Measurements from ENCODE around the gene AAMDC.

DNA sequence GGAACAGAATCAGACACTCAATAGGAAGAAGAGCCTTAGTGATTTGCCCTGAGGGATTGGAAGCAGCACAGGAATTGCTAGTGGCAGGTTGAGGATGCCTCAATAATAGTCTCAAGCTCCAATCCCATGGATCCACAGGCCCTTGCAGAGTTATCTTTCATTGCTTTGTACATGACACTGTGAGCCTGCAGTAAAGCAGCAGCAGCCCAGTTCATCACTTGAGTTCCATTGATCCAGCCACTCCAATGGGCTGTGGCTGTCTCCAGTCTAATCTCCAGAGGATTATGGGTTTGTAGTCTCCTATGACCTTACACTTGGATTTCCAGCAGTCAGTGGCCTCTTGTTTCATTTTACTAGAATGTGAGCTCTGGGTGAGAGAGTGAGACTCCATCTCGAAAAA is 45.4 kb downstream of the AAMDC start:
- TF ChIP-seq ZFP82 (CRISPR knock-in tag; IDR thresholded peaks at IDR 0.05; ENCODE audit: borderline replicate concordance), result no peak
- no peak for TF ChIP-seq USF2 (IDR thresholded peaks at IDR 0.05; ENCODE audit: low read depth, low read length)
- TF ChIP-seq USF2 (CRISPR knock-in tag; IDR thresholded peaks at IDR 0.05; ENCODE audit: borderline replicate concordance), result no peak
- no peak for TF ChIP-seq BCL6 (CRISPR knock-in tag; IDR thresholded peaks at IDR 0.05)
- no peak for TF ChIP-seq ATF6 (CRISPR knock-in tag; conservative IDR thresholded peaks at IDR 0.05)
- no peak for TF ChIP-seq ZNF619 (CRISPR knock-in tag; IDR thresholded peaks at IDR 0.05)
- TF ChIP-seq, protein P1, sequence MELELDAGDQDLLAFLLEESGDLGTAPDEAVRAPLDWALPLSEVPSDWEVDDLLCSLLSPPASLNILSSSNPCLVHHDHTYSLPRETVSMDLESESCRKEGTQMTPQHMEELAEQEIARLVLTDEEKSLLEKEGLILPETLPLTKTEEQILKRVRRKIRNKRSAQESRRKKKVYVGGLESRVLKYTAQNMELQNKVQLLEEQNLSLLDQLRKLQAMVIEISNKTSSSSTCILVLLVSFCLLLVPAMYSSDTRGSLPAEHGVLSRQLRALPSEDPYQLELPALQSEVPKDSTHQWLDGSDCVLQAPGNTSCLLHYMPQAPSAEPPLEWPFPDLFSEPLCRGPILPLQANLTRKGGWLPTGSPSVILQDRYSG (CRISPR knock-in tag; IDR thresholded peaks at IDR 0.05), result no peak
- TF ChIP-seq, protein P2, sequence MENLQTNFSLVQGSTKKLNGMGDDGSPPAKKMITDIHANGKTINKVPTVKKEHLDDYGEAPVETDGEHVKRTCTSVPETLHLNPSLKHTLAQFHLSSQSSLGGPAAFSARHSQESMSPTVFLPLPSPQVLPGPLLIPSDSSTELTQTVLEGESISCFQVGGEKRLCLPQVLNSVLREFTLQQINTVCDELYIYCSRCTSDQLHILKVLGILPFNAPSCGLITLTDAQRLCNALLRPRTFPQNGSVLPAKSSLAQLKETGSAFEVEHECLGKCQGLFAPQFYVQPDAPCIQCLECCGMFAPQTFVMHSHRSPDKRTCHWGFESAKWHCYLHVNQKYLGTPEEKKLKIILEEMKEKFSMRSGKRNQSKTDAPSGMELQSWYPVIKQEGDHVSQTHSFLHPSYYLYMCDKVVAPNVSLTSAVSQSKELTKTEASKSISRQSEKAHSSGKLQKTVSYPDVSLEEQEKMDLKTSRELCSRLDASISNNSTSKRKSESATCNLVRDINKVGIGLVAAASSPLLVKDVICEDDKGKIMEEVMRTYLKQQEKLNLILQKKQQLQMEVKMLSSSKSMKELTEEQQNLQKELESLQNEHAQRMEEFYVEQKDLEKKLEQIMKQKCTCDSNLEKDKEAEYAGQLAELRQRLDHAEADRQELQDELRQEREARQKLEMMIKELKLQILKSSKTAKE (CRISPR knock-in tag; IDR thresholded peaks at IDR 0.05; ENCODE audit: borderline replicate concordance), result no peak
- TF ChIP-seq, protein P3, sequence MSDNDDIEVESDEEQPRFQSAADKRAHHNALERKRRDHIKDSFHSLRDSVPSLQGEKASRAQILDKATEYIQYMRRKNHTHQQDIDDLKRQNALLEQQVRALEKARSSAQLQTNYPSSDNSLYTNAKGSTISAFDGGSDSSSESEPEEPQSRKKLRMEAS (IDR thresholded peaks at IDR 0.05), result no peak
- TF ChIP-seq MNT (IDR thresholded peaks at IDR 0.05), result no peak
- TF ChIP-seq CHD2 (IDR thresholded peaks at IDR 0.05; ENCODE audit: low read depth, low read length), result no peak
